ENCODE results near the gene XYLT1. TPM values are rescaled to one million over a fixed set of nuclear protein-coding genes. Genes with fewer than 3 reads are reported as not detected.

XYLT1 gene
- total RNA-seq, 2 donors from 2014 or later = 4.6 to 12.9 TPM

DNA sequence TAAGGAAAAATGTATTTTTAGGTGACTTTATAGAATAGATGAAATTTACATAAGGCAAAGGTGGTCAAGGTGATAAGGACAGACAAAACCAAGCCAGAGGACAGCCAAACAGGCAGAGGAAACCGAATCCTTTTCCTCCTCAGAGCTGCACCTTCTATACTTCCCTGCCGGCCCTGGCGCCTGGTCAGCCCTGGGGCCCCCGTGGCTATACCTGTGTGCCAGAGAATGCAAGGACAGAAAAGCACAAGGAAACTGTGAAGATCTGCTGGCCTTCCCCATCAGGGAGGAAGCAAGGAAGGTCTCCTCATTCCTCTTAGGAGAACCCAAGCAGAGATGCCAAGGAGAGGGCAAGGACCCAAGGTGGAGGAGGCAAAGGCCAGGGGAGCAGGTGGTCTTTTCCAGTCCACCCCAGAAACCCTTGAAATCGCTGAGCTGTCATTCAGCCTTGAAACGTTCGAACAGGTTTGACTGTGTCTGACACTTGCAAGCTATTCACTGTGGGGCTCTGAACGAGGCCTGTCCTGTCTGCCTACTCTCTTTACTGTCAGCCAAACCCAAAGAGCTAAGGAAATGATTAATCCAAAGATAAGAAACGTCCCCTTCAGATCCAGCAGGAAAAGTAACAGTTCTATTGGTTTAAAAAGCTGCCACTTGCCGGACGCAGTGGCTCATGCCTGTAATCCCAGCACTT lies 114.4 kb downstream of the XYLT1 start:
- peaks cover 11 to 12% of the 10 kb centered on the region in 2 donors for H3K36me3 Mint-ChIP-seq
- H3K27ac Mint-ChIP-seq = peak overlapping the region in 1 of 2 donors; percentile 40
- H3K9me3 Mint-ChIP-seq = peaks cover 4 to 6% of the 10 kb centered on the region in 2 donors
- ATAC-seq = no peak
- DNase-seq (ENCODE audit: low spot score in 2 of 2) = peak in 1 of 2 donors; percentile 45

GRCh38 chr16:17354685-17355084 lies 116.1 kb downstream of the XYLT1 start:
- no peak overlapping the region for H3K27ac Mint-ChIP-seq
- no peak for DNase-seq (ENCODE audit: low spot score in 2 of 2)
- H3K36me3 Mint-ChIP-seq = peaks cover 11 to 12% of the 10 kb centered on the region in 2 donors
- ATAC-seq = no peak
- H3K9me3 Mint-ChIP-seq = peaks cover 4 to 6% of the 10 kb centered on the region in 2 donors

GRCh38 chr16:17354141-17354601 lies 116.6 kb downstream of the XYLT1 start:
- DNase-seq (ENCODE audit: low spot score in 2 of 2) (no peak), ATAC-seq (no peak)
- H3K36me3 Mint-ChIP-seq = peaks cover 8 to 11% of the 10 kb centered on the region in 2 donors
- peaks cover 1 to 6% of the 10 kb centered on the region in 2 donors for H3K9me3 Mint-ChIP-seq
- no peak overlapping the region for H3K27ac Mint-ChIP-seq

DNA sequence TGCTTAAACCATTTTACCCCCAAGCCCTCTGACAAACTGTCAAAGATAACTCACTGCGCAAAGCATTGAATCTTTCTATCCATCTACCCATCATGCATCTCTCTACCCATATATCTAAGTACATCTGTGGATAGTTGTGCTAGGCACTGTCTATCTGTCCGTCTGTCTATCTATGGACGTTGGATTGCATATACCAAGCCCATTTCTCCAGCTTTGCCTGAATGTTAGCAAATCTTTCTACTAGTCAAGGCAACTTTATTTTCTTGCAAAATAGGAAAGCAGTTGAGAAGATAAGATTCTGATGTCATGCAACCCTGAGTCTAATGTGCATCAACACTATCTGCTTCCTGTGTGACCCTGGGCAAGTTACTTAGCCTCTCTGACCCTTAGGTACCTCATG lies 117.2 kb downstream of the XYLT1 start:
- Mint-ChIP-seq H3K27ac (no peak overlapping the region), H3K9me3 (peaks cover 0 to 4% of the 10 kb centered on the region in 2 donors), H3K36me3 (peaks cover 6 to 9% of the 10 kb centered on the region in 2 donors)
- DNase-seq (ENCODE audit: low spot score in 2 of 2) (no peak), ATAC-seq (no peak)

DNA sequence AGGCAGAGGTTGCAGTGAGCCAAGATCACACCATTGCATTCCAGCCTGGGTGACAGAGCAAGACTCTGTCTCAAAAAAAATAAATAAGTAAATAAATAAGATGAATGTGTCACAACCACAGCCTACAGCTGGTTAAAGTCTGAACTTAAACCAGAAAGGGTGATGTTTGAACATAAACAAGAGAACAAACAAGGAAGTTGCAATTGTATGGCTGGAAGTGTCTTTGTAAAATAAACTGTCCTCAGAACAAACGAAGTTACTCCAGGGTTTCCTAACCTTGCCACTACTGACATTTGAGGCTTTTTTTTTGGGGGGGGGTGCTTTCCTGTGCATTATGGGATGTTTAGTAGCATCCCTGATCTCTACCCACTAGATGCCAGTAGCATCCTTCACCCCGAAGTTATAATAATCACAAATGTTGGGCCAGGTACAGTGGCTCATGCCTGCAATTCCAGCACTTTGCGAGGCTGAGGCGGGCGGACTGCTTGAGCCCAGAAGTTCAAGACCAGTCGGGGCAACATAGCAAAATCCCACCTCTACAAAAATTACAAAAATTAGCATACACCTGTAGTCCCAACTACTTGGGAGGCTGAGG lies 119.2 kb downstream of the XYLT1 start:
- Mint-ChIP-seq H3K36me3 (peaks cover 6 to 7% of the 10 kb centered on the region in 2 donors), H3K9me3 (no peaks in the 10 kb centered on the region), H3K27ac (no peak overlapping the region)
- DNase-seq (ENCODE audit: low spot score in 2 of 2) (no peak), ATAC-seq (no peak)

- DNase-seq (ENCODE audit: low spot score in 2 of 2) (no peak), ATAC-seq (no peak)
- no peaks in the 10 kb centered on the region for H3K9me3 Mint-ChIP-seq
- no peak overlapping the region for H3K27ac Mint-ChIP-seq
- H3K36me3 Mint-ChIP-seq = peaks cover 6 to 7% of the 10 kb centered on the region in 2 donors
These were observed 120.6 kb downstream of the XYLT1 start for GRCh38 chr16:17350207-17350606.

- peak overlapping the region in 1 of 2 donors; percentile 77 for H3K27ac Mint-ChIP-seq
- ATAC-seq (no peak), DNase-seq (ENCODE audit: low spot score in 2 of 2) (no peak)
- H3K9me3 Mint-ChIP-seq = no peaks in the 10 kb centered on the region
- peaks cover 0 to 7% of the 10 kb centered on the region in 2 donors for H3K36me3 Mint-ChIP-seq
These were observed 121.9 kb downstream of the XYLT1 start for GRCh38 chr16:17348826-17349225.

DNA sequence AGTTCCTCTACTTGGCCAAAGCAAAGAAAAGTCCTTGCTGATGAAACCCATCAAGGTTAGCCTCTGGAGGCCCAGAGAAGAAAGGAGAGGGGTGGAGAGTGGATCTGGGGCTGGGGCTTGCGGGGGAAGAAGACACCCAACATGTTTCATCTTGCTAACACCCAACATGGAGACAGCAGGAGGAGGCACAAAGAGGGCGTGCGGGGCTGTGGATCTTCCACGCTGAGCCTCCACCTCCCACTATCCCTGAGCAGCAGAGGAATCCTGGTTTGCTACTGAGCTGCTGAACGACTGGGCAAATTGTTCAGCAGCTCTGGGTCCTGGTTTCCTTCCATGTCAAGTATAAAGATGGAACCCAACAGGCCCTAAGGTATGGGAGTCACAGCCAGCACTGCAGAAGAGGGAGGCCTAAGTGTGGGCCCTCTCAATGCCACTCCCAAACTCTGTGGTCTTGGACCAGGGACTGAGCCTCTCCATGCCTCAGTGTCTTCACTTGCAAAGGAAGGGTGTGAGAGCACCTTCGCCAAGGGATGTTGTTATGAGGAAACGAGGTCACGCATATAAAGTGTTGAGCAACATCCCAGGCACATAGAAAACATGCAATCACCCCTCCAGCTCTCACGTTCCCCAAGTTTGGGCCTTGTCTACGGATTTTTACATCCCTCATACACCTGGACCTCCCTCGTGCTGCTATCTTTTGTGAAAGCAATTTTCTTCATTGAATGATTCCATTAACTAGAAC lies 122.5 kb downstream of the XYLT1 start:
- Mint-ChIP-seq H3K36me3 (peaks cover 0 to 7% of the 10 kb centered on the region in 2 donors), H3K9me3 (no peaks in the 10 kb centered on the region), H3K27ac (peak overlapping the region; percentile 79 to 98)
- ATAC-seq = no peak
- no peak for DNase-seq (ENCODE audit: low spot score in 2 of 2)

GRCh38 chr16:17347624-17348023 lies 123.1 kb downstream of the XYLT1 start:
- ATAC-seq (no peak), DNase-seq (ENCODE audit: low spot score in 2 of 2) (no peak)
- no peaks in the 10 kb centered on the region for H3K9me3 Mint-ChIP-seq
- H3K36me3 Mint-ChIP-seq = peaks cover 0 to 7% of the 10 kb centered on the region in 2 donors
- H3K27ac Mint-ChIP-seq = peak overlapping the region; percentile 79 to 98

DNA sequence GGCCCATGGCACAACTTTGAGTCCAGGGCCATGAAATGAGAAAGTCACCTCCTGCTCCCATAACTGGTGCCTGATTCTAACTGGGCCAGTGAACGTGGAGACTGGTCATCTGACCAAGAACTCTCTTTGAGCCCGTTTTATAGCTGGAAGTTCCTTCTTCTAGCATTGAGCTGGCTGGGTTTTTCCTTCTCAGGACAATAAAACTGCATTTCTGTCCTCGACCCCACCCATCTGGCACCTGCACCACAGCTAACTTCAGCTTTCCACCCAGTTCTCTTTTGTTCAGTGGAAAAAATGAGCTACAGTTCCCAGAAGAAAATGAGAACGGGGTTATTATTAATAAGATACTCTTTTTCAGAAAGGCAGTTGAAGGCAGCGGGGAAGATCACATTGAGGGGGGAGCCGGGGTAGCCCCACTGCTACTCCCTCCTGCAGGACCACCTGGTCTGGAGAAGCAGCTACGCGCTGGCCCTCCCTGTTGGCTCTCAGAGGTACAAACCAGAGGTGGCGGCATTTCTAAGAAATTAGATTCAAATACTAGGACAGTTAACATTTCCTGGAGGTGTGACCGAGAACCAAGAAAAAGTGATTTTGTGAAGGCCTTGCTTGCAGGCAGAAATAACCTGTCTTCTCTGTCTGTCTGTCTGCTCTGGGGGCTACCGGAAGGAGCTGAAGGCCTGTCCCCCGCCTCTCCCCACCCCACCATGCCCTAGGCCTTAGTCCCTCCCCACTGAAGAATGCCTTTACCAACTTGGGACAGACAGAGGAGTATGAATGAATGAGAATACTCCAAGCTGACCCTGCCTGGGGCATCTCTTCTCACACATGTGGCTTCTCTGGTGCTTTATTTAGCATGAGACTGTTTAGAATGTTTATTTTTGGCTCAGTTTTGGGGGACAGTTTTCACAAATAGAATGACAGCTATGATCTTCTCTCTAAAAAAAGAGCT lies 123.9 kb downstream of the XYLT1 start:
- Mint-ChIP-seq H3K36me3 (peaks cover 0 to 7% of the 10 kb centered on the region in 2 donors), H3K27ac (peak overlapping the region; percentile 79 to 98), H3K9me3 (no peaks in the 10 kb centered on the region)
- ATAC-seq (peak; percentile 21 to 68), DNase-seq (ENCODE audit: low spot score in 2 of 2) (no peak)

DNA sequence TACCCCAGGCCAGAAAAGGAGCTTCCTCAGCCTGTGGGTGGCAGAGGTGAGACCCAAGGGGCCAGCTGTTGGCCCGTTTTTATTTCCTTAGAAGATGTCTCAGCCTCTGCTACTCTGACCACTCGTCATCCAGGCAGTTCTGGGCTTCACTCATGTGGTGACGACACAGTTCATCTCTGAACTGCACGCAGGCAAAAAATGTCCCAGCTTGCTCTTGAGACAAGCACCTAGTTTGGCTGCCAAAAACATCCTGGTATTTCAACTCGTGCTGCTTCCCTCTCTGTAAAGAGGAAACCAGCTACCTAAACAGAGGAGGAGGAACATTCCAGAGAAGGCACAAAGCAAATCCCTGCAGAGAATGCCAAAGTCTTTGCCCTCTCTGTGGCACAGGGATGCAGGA lies 125.7 kb downstream of the XYLT1 start:
- Mint-ChIP-seq H3K27ac (peak overlapping the region; percentile 72 to 73), H3K9me3 (no peaks in the 10 kb centered on the region), H3K36me3 (peaks cover 0 to 7% of the 10 kb centered on the region in 2 donors)
- DNase-seq (ENCODE audit: low spot score in 2 of 2) (no peak), ATAC-seq (peak; percentile 46 to 58)

- H3K27ac Mint-ChIP-seq = peak overlapping the region; percentile 28 to 81
- no peaks in the 10 kb centered on the region for H3K9me3 Mint-ChIP-seq
- DNase-seq (ENCODE audit: low spot score in 2 of 2) = no peak
- ATAC-seq = no peak
- H3K36me3 Mint-ChIP-seq = peaks cover 0 to 4% of the 10 kb centered on the region in 2 donors
These were observed 127.0 kb downstream of the XYLT1 start for GRCh38 chr16:17343728-17344127.

DNA sequence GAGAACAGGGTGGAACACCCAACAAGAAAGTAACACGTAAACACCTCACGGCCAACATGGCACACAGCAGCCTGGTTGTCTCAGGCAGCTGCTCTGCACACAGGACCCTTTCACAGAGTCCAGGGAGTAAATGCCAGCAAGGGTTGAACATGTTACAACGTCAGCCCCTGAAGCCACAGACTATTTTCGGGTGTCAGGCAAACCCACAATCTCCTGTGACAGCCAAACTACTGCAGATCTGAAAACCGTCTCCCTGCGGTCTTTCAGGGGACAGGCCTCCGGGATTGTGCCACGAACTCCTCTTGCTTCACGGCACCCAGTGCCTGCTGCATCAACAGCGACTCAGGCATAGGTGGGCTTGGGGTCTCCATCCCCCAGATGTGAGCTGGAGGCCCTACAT lies 127.7 kb downstream of the XYLT1 start:
- H3K27ac Mint-ChIP-seq = peak overlapping the region in 1 of 2 donors; percentile 28
- ATAC-seq (peak; percentile 59 to 81), DNase-seq (ENCODE audit: low spot score in 2 of 2) (peak; percentile 40 to 66)
- H3K9me3 Mint-ChIP-seq = no peaks in the 10 kb centered on the region
- no peaks in the 10 kb centered on the region for H3K36me3 Mint-ChIP-seq

DNA sequence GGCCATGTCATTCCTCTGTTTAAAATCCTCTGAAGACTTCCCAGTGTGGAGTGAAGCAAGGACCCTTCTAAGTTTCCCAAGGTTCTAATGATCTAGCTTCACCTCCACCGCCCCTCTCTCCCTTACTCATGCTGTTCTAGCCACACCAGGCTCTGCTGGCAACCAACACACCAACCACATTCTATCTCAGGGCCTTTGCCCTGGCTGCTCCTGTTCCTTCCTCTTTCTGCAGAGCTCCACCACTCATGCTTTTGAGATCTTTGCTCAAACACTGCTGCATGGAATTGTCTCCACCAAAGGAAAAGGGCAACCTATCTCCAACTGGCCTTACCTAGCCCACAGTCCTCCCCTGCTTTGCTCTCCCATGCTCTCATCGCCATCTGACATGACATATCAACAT lies 128.7 kb downstream of the XYLT1 start:
- ATAC-seq = no peak

GRCh38 chr16:17340804-17341203 lies 130.0 kb downstream of the XYLT1 start:
- ATAC-seq (peak in 1 of 2 donors; percentile 17), DNase-seq (ENCODE audit: low spot score in 2 of 2) (no peak)
- H3K27ac Mint-ChIP-seq = peak overlapping the region in 1 of 2 donors; percentile 31
- no peaks in the 10 kb centered on the region for H3K9me3 Mint-ChIP-seq
- H3K36me3 Mint-ChIP-seq = no peaks in the 10 kb centered on the region

More for the DNA sequence above, 128.7 kb downstream of the XYLT1 start:
- no peak for DNase-seq (ENCODE audit: low spot score in 2 of 2)
- no peaks in the 10 kb centered on the region for H3K9me3 Mint-ChIP-seq
- no peaks in the 10 kb centered on the region for H3K36me3 Mint-ChIP-seq
- H3K27ac Mint-ChIP-seq = peak overlapping the region in 1 of 2 donors; percentile 28

Data from activated naive CD4-positive, alpha-beta T cell treated with anti-CD3 and anti-CD28 coated beads, Interleukin-2, amount 50 U/mL, for 72 hours (primary cell).